Right lobe of liver (tissue), 6 donors: ENCODE measurements around the gene INPP5A. TPM values are rescaled to one million over a fixed set of nuclear protein-coding genes. Genes with fewer than 3 reads are reported as not detected.
"Not testable (repeated sequence)": the region's sequence is repeated elsewhere in the genome, so short reads cannot be mapped to it uniquely, and the experiment has no call there.

Experiments used
- ATAC-seq, 4 donors: fragments of 200-7000 bp; cut with Tn5 transposase; one replicate each; pipeline ENCODE4 v1.9.1; 2020; ENCODE audit warnings: mild to moderate bottlenecking in 4 of 4, moderate library complexity in 4 of 4
- DNase-seq, 3 donors: peaks; one replicate each; pipeline ENCODE4 v3.0.0-alpha.2; 2020
- H3K27ac ChIP-seq, 3 donors: fragments of 200-600 bp; one replicate each; pipeline ENCODE4 v1.8.0; 2022
- H3K27me3 ChIP-seq, 2 donors: fragments of 200-600 bp; one replicate each; pipeline ENCODE4 v1.8.0; 2022
- H3K36me3 ChIP-seq, 4 donors: fragments of 200-600 bp; sonication (generic) in 1 of 4; one replicate each; pipeline versions ENCODE4 v1.5.1 to v1.8.0; 2017 to 2022; ENCODE audit warnings: control low read depth in 1 of 4
- H3K4me1 ChIP-seq, 4 donors: fragments of 200-600 bp; sonication (generic) in 1 of 4; one replicate each; pipeline versions ENCODE4 v1.5.1 to v1.8.0; 2017 to 2022; ENCODE audit warnings: control low read depth in 1 of 4
- H3K4me3 ChIP-seq, 3 donors: fragments of 200-600 bp; one replicate each; pipeline ENCODE4 v1.8.0; 2022
- H3K9me3 ChIP-seq, 4 donors: fragments of 200-600 bp; sonication (generic) in 1 of 4; one replicate each; pipeline versions ENCODE4 v1.5.1 to v1.8.0; 2017 to 2022; ENCODE audit warnings: control low read depth in 1 of 4
- POLR2A ChIP-seq: fragments of 450-650 bp; IDR thresholded peaks from one replicate; pipeline ENCODE4 v1.6.1; 2017; ENCODE audit warnings: antibody characterized with exemption, mild to moderate bottlenecking
- WGBS: methylation state at CpG from one replicate; pipeline ENCODE4 v1.1.6; 2018; ENCODE audit warnings: low coverage, low lambda C conversion rate; ENCODE audit not compliant: insufficient coverage; ENCODE audit errors: missing lambda C conversion rate; 5-methylcytosine and 5-hydroxymethylcytosine counted together
- intact Hi-C, 2 donors: fragments of 100-400 bp; cut with DNase I; formaldehyde crosslinking; loops; one replicate each; pipeline versions ENCODE4 v1.11.2 to v1.14.1; 2022
- total RNA-seq, 6 experiments: library from RNA; depleted of rRNA in 2 of 6; stranded (reverse); fragments of >200 nt in 2 of 6; fragmentation: NEBNext Ultra II Directional in 3 of 6; extraction: Animal tissue kit (Norgen Biotek cat#: 25700) in 3 of 6; gene quantifications; one replicate each; pipeline versions ENCODE4 v1.1.0 to v1.2.4, GENCODE V29; 2016 to 2023
- TF ChIP-seq, protein P1 (sequence below), 4 donors: fragments of 200-600 bp in 3 of 4; fragments of 450-650 bp in 1 of 4; IDR thresholded peaks; one replicate each; pipeline versions ENCODE4 v1.5.1 to v1.8.0; 2016 to 2022; ENCODE audit warnings: antibody characterized with exemption in 4 of 4, mild to moderate bottlenecking in 2 of 4
- donor health status: DM: no; HTN: yes; CAD: no.
- donor health status: DM: no; HTN: no; CAD: no.
- donor health status: DM: no; HTN: no; CAD: no.
- donor health status: DM: no; HTN: yes; CAD: no.
- donor health status: DM: no; HTN: yes; CAD: no.

Gene INPP5A
- total RNA-seq, 6 experiments from 2014 or later: 12.5 to 24.6 (median 16.9) TPM

GRCh38 chr10:132570771-132571649 lies 33.4 kb downstream of the INPP5A start:
- Histone ChIP-seq H3K4me3 (no peak overlapping the region), H3K27me3 (no peaks in the 10 kb centered on the region), H3K27ac (no peak overlapping the region), H3K36me3 (no peaks in the 10 kb centered on the region), H3K9me3 (no peaks in the 10 kb centered on the region), H3K4me1 (peaks cover 0 to 17% (median 6%) of the 10 kb centered on the region in 4 donors)
- peak in 1 of 3 donors; percentile 54 for DNase-seq
- intact Hi-C loops: no loop called here
- ATAC-seq: peak; percentile 9 to 19 (median 12)
- TF ChIP-seq POLR2A: no peak
- TF ChIP-seq, protein P1, sequence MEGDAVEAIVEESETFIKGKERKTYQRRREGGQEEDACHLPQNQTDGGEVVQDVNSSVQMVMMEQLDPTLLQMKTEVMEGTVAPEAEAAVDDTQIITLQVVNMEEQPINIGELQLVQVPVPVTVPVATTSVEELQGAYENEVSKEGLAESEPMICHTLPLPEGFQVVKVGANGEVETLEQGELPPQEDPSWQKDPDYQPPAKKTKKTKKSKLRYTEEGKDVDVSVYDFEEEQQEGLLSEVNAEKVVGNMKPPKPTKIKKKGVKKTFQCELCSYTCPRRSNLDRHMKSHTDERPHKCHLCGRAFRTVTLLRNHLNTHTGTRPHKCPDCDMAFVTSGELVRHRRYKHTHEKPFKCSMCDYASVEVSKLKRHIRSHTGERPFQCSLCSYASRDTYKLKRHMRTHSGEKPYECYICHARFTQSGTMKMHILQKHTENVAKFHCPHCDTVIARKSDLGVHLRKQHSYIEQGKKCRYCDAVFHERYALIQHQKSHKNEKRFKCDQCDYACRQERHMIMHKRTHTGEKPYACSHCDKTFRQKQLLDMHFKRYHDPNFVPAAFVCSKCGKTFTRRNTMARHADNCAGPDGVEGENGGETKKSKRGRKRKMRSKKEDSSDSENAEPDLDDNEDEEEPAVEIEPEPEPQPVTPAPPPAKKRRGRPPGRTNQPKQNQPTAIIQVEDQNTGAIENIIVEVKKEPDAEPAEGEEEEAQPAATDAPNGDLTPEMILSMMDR (IDR thresholded peaks at IDR 0.05): no peak
- WGBS: no CpG with 5 or more reads among the region's 26 CpGs

- Histone ChIP-seq H3K4me1 (peaks cover 0 to 19% (median 8%) of the 10 kb centered on the region in 4 donors), H3K27me3 (no peaks in the 10 kb centered on the region), H3K4me3 (no peak overlapping the region), H3K27ac (no peak overlapping the region), H3K9me3 (no peaks in the 10 kb centered on the region), H3K36me3 (no peaks in the 10 kb centered on the region)
- DNase-seq (peak; percentile 48 to 55 (median 54)), ATAC-seq (peak; percentile 14 to 75 (median 32))
- intact Hi-C loops: no loop called here
- TF ChIP-seq, protein P1 (IDR thresholded peaks at IDR 0.05): no peak
- no peak for TF ChIP-seq POLR2A
- 68% methylated on average over 11 of the region's 23 CpGs for WGBS
Measured at GRCh38 chr10:132571650-132572544, 34.3 kb downstream of the INPP5A start.

DNA sequence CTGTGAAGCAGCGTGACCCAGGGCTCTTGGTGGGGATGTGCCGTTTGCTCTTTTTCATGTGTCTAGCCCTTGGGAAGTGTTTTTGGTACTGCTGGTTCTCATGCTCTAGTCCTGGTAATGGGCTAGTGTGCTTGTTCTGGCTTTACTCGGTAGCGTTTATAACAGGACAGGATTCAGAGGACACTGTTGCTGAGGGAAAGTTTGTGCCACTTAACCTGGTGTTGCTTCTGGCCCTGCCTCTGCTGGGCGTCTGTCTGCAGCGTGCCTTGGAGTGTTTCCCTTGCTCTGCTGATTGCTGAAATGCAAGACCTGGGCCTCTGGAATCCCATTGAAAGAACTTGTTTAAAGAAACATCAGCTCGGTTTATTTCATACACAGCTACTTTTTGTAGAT lies 35.0 kb downstream of the INPP5A start:
- Histone ChIP-seq H3K4me1 (peaks cover 0 to 21% (median 9%) of the 10 kb centered on the region in 4 donors), H3K4me3 (no peak overlapping the region), H3K27ac (no peak overlapping the region), H3K27me3 (no peaks in the 10 kb centered on the region), H3K9me3 (no peaks in the 10 kb centered on the region), H3K36me3 (no peaks in the 10 kb centered on the region)
- intact Hi-C loops: no loop called here
- 56% methylated on average over 5 of the region's 7 CpGs for WGBS
- TF ChIP-seq, protein P1 (IDR thresholded peaks at IDR 0.05): no peak
- TF ChIP-seq POLR2A: no peak
- no peak for ATAC-seq
- DNase-seq: no peak

- peaks cover 0 to 25% (median 11%) of the 10 kb centered on the region in 4 donors for H3K4me1 ChIP-seq
- WGBS: 93% methylated on average over 12 of the region's 12 CpGs
- ATAC-seq, H3K27me3 ChIP-seq, H3K4me3 ChIP-seq, H3K9me3 ChIP-seq, DNase-seq, H3K27ac ChIP-seq, intact Hi-C loops, H3K36me3 ChIP-seq: not testable (repeated sequence)
Measured at GRCh38 chr10:132572946-132573345, 35.4 kb downstream of the INPP5A start.
